Measurements from ENCODE around the gene POLE.

- no peak for TF ChIP-seq EZH2 (IDR thresholded peaks at IDR 0.05; ENCODE audit: insufficient read depth, poor library complexity, severe bottlenecking)
- TF ChIP-seq EZH2phosphoT487 (IDR thresholded peaks at IDR 0.05; ENCODE audit: insufficient read depth, low read depth): no peak
These were observed 104.3 kb downstream of the POLE start for GRCh38 chr12:132582582-132583410.
